Peyer's patch (tissue), 4 donors: Measurements from ENCODE around the gene TRABD2A.

ENCODE experiments used
- CTCF ChIP-seq, 6 experiments: fragments of 450-650 bp in 4 of 6; fragments of 200-600 bp in 2 of 6; sonication (generic) in 1 of 6; IDR thresholded peaks; one replicate each; pipeline ENCODE4 v1.5.1; 2017 to 2019; ENCODE audit warnings: antibody characterized with exemption in 6 of 6, mild to moderate bottlenecking in 3 of 6, moderate library complexity in 1 of 6
- POLR2A ChIP-seq, 2 donors: fragments of 450-650 bp; IDR thresholded peaks; one replicate each; pipeline ENCODE4 v1.5.1; 2017; ENCODE audit warnings: antibody characterized with exemption in 2 of 2, mild to moderate bottlenecking in 2 of 2, moderate library complexity in 2 of 2

GRCh38 chr2:84782717-84783442 lies 98.0 kb downstream of the TRABD2A start:
- no peak for TF ChIP-seq POLR2A (IDR thresholded peaks at IDR 0.05)
- TF ChIP-seq CTCF (IDR thresholded peaks at IDR 0.05) = no peak
